Measurements from ENCODE around the gene ANXA4. TPM values are rescaled to one million over a fixed set of nuclear protein-coding genes. Genes with fewer than 3 reads are reported as not detected.
"Not testable (repeated sequence)": the region's sequence is repeated elsewhere in the genome, so short reads cannot be mapped to it uniquely, and the experiment has no call there.

ANXA4 gene
- total RNA-seq, 1 experiment from 2014 or later, result 82.9 TPM

DNA sequence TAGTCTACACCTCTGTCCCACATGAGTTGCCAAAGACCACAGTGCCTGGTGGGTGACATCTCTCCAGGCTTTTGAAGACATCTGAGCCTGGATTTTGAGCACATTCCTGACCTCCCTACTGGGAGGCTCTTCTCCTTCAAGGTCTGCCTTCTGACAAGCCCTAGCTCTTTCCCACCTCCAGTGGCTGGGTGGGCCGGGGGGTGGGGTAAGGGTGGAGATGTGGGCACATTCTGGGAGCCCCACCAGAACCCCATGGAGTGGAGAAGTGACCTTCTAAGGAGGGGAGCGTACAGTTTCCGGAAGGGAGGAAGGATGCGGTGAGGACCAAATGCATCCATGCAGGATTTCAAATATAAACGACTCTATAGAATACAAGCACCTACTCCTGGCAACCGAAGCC, 27.9 kb upstream of the ANXA4 start:
- Histone ChIP-seq H3K9me3 (ENCODE audit: insufficient read depth, low read depth) (no peaks in the 10 kb centered on the region), H3K27ac (no peak overlapping the region), H3K79me2 (ENCODE audit: low read depth) (no peaks in the 10 kb centered on the region), H3K9me2 (ENCODE audit: insufficient read depth) (no peaks in the 10 kb centered on the region), H3K4me2 (no peak overlapping the region), H3F3A (ENCODE audit: insufficient read depth, low read depth) (no peaks in the 10 kb centered on the region; the same call in 1 of the 2 replicates), H3K36me3 (ENCODE audit: low read depth) (no peaks in the 10 kb centered on the region), H2AFZ (no peak overlapping the region), H3K4me3 (no peak overlapping the region), H4K20me1 (ENCODE audit: insufficient read depth) (no peaks in the 10 kb centered on the region), H3K4me1 (replicated peaks; ENCODE audit: insufficient read depth) (no peaks in the 10 kb centered on the region), H3K27me3 (ENCODE audit: insufficient read depth, low read depth) (no peaks in the 10 kb centered on the region)
- no TSS peak for BruUV-seq (replicated peaks)
- DNase-seq, result no peak
- POLR2A ChIA-PET (ENCODE audit: unreplicated experiment), result no interaction called here
- CTCF ChIA-PET, result interaction anchor here (0.6 kb wide), 2 partner anchors 63 to 1109 kb away, joined by 4 to 15 read pairs; no protein-coding TSS in a partner anchor
- TF ChIP-seq CTCF (conservative IDR thresholded peaks at IDR 0.05) (no peak), EZH2 (IDR thresholded peaks at IDR 0.05; ENCODE audit: low read depth) (no peak)
- intact Hi-C loops (cut with micrococcal nuclease; ENCODE audit: unreplicated experiment), result loop anchor here (1.0 to 5.0 kb wide), 4 partner anchors 69 to 327 kb away; partner anchors contain the start of genes GFPT1 and NFU1

DNA sequence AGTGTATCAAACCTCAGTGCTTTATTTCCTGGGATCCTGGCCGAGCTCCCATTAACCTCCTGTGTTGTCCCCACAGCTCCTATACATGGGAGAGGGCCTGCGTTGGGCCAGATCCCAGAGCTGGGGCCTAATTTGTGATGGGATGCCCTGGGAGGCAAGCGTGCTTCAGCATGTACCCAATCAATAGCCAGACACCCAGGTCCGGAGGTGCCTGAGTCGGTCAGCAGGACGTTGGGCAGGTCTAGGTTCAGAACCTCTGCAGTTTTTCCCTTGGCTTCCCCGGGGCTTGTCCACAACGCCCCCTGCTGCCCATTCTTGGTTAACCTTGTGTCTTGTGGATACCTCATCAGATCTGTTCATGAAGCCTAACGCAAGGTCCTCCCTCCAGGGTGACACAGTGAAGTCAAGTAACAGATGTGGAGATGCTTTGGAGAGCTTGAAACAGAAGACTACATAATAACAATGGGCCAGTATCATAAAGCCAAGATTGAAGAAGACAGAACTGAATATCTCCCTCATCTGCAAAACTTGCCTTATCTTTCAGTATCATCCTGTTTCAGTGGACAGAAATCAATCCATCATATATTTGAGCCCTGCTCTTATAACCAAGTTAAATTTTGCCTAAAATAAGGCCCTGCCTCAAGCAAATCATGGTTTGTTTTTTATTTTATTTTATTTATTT, 27.3 kb upstream of the ANXA4 start:
- not testable (repeated sequence) for H2AFZ ChIP-seq, H3K27ac ChIP-seq

DNA sequence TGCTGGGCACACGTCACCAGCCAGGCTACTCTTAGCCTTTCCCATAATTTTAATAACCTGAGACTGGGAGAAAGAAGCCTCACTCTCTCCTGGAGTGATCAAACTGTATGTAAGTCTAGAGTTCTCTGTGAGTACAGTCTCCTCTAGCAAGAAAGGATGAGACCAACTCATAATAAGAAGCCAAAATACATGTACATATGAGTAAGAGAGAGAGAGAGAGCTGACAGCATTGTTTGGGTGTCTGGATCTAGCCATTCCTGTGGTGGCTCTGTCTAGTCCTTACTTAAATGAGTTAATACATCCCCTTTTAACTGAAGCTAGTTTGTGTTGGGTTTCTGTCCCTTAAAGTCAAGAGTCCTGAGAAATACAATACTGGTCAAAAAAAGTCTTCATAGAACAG, 26.0 kb upstream of the ANXA4 start:
- H3K36me3 ChIP-seq (ENCODE audit: low read depth), result no peaks in the 10 kb centered on the region
- no peaks in the 10 kb centered on the region for H4K20me1 ChIP-seq (ENCODE audit: insufficient read depth)
- H3K9me2 ChIP-seq (ENCODE audit: insufficient read depth), result no peaks in the 10 kb centered on the region
- ChIA-PET CTCF (no interaction called here), POLR2A (ENCODE audit: unreplicated experiment) (no interaction called here)
- no peak overlapping the region for H3K27ac ChIP-seq
- no peaks in the 10 kb centered on the region; the same call in 1 of the 2 replicates for H3F3A ChIP-seq (ENCODE audit: insufficient read depth, low read depth)
- no peaks in the 10 kb centered on the region for H3K27me3 ChIP-seq (ENCODE audit: insufficient read depth, low read depth)
- no TSS peak for BruUV-seq (replicated peaks)
- DNase-seq, result no peak
- H3K9me3 ChIP-seq (ENCODE audit: insufficient read depth, low read depth), result no peaks in the 10 kb centered on the region
- no peak overlapping the region for H3K4me3 ChIP-seq
- no peaks in the 10 kb centered on the region for H3K79me2 ChIP-seq (ENCODE audit: low read depth)
- H2AFZ ChIP-seq, result no peak overlapping the region
- intact Hi-C loops (cut with micrococcal nuclease; ENCODE audit: unreplicated experiment), result no loop called here
- no peak overlapping the region for H3K4me2 ChIP-seq
- no peak for TF ChIP-seq CTCF (conservative IDR thresholded peaks at IDR 0.05)
- no peak for TF ChIP-seq EZH2 (IDR thresholded peaks at IDR 0.05; ENCODE audit: low read depth)
- no peaks in the 10 kb centered on the region for H3K4me1 ChIP-seq (replicated peaks; ENCODE audit: insufficient read depth)

More for the DNA sequence above, 27.3 kb upstream of the ANXA4 start:
- H3K36me3 ChIP-seq (ENCODE audit: low read depth); H3K9me3 ChIP-seq (ENCODE audit: insufficient read depth, low read depth); BruUV-seq (replicated peaks); H4K20me1 ChIP-seq (ENCODE audit: insufficient read depth); H3K79me2 ChIP-seq (ENCODE audit: low read depth); H3K4me3 ChIP-seq; POLR2A ChIA-PET (ENCODE audit: unreplicated experiment); H3K4me1 ChIP-seq (replicated peaks; ENCODE audit: insufficient read depth); H3K9me2 ChIP-seq (ENCODE audit: insufficient read depth); H3F3A ChIP-seq (ENCODE audit: insufficient read depth, low read depth); H3K27me3 ChIP-seq (ENCODE audit: insufficient read depth, low read depth): not testable (repeated sequence)
- TF ChIP-seq CTCF (conservative IDR thresholded peaks at IDR 0.05), result peak; percentile 89
- DNase-seq, result peak; percentile 60 to 80
- intact Hi-C loops (cut with micrococcal nuclease; ENCODE audit: unreplicated experiment), result loop anchor here (1.0 to 5.0 kb wide), 4 partner anchors 69 to 327 kb away; partner anchors contain the start of genes GFPT1 and NFU1
- peak overlapping the region; percentile 45 for H3K4me2 ChIP-seq
- CTCF ChIA-PET, result interaction anchor here (0.7 kb wide), 1 partner anchor 219 kb away, joined by 6 read pairs; no protein-coding TSS in a partner anchor
